Measurements from ENCODE around the gene MEGF8. TPM values are rescaled to one million over a fixed set of nuclear protein-coding genes. Genes with fewer than 3 reads are reported as not detected.

MEGF8 gene
- total and polyA plus RNA-seq, 4 donors, result 1.2 to 13.7 (median 9.4) TPM

DNA sequence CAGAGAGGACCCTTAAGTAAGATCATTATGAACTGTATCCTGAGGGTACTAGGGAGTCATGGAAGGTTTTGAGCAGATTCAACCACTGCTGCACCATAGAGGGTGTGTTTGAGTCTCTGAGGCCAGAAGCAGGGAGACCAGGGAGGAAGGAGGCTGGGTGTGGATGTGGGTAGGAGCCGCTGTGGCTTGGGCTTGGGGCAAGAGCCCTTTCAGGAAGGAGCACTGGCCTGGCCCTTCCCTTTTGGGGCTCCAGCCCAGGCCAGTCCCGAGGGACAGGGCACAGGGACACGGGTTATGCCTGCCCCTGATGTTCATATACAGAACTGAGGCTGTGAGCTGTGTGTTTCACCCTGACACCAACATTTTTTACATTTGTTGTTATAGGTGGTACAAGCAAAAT is 49.2 kb upstream of the MEGF8 start:
- Histone ChIP-seq H3K9me3 (ENCODE audit: control insufficient read depth in 4 of 4, low read length in 3 of 4) (no peaks in the 10 kb centered on the region), H3K27ac (ENCODE audit: low read depth in 1 of 2, low read length in 2 of 2) (no peak overlapping the region), H3K27me3 (ENCODE audit: control insufficient read depth in 4 of 4, insufficient read depth in 4 of 4, low read length in 3 of 4) (no peaks in the 10 kb centered on the region), H3K9ac (ENCODE audit: low read depth in 1 of 2, low read length in 2 of 2) (no peak overlapping the region), H3K4me1 (ENCODE audit: control insufficient read depth in 4 of 4, insufficient read depth in 4 of 4, low read length in 3 of 4) (peaks cover 23 to 59% (median 39%) of the 10 kb centered on the region in 4 donors), H3K36me3 (ENCODE audit: control insufficient read depth in 4 of 4, insufficient read depth in 3 of 4, low read depth in 1 of 4, low read length in 3 of 4) (peaks cover 5 to 21% (median 12%) of the 10 kb centered on the region in 4 donors), H3K4me3 (ENCODE audit: low read depth in 1 of 3, low read length in 3 of 3) (no peak overlapping the region)
- DNase-seq (ENCODE audit: low spot score), result no peak
- 80% methylated on average over 3 of the region's 3 CpGs for WGBS
- TF ChIP-seq NR2F2 (IDR thresholded peaks at IDR 0.05) (no peak), REST (IDR thresholded peaks at IDR 0.05) (no peak), FOXA2 (IDR thresholded peaks at IDR 0.05) (no peak), CTCF (IDR thresholded peaks at IDR 0.05; ENCODE audit: low read depth, low read length, missing input control) (no peak), ZBTB33 (IDR thresholded peaks at IDR 0.05) (no peak), JUND (IDR thresholded peaks at IDR 0.05) (no peak)
- TF ChIP-seq, protein P1, sequence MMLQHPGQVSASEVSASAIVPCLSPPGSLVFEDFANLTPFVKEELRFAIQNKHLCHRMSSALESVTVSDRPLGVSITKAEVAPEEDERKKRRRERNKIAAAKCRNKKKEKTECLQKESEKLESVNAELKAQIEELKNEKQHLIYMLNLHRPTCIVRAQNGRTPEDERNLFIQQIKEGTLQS (IDR thresholded peaks at IDR 0.05), result no peak

DNA sequence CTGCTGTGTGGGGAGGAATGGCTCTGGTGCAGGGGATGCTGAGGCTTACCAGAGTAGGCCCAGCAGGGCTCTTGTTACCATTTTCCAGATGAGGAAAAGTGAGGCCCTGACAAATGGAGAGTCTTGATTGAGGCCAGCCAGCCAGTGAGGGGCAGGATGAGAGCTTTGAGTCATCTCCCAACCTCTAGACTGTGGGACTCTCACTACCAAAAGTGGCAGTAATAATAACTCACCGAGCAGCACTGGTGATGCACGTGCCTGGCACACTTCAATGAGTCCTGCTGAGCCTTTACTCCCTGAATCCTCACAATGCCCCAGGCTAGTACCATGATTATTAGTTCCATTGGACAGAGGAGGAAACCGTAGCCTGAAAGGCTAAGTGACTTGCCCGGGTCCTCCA is 48.6 kb upstream of the MEGF8 start:
- 92% methylated on average over 4 of the region's 4 CpGs for WGBS
- Histone ChIP-seq H3K27me3 (ENCODE audit: control insufficient read depth in 4 of 4, insufficient read depth in 4 of 4, low read length in 3 of 4) (no peaks in the 10 kb centered on the region), H3K36me3 (ENCODE audit: control insufficient read depth in 4 of 4, insufficient read depth in 3 of 4, low read depth in 1 of 4, low read length in 3 of 4) (peaks cover 5 to 21% (median 12%) of the 10 kb centered on the region in 4 donors), H3K4me3 (ENCODE audit: low read depth in 1 of 3, low read length in 3 of 3) (no peak overlapping the region), H3K4me1 (ENCODE audit: control insufficient read depth in 4 of 4, insufficient read depth in 4 of 4, low read length in 3 of 4) (peaks cover 22 to 56% (median 39%) of the 10 kb centered on the region in 4 donors), H3K9ac (ENCODE audit: low read depth in 1 of 2, low read length in 2 of 2) (no peak overlapping the region), H3K27ac (ENCODE audit: low read depth in 1 of 2, low read length in 2 of 2) (no peak overlapping the region), H3K9me3 (ENCODE audit: control insufficient read depth in 4 of 4, low read length in 3 of 4) (no peaks in the 10 kb centered on the region)
- TF ChIP-seq SP1 (IDR thresholded peaks at IDR 0.05), result no peak
- TF ChIP-seq FOXA1 (IDR thresholded peaks at IDR 0.05), result no peak
- TF ChIP-seq REST (IDR thresholded peaks at IDR 0.05), result no peak
- TF ChIP-seq NR2F2 (IDR thresholded peaks at IDR 0.05), result no peak
- no peak for TF ChIP-seq JUND (IDR thresholded peaks at IDR 0.05)
- TF ChIP-seq, protein P1 (IDR thresholded peaks at IDR 0.05), result no peak
- no peak for TF ChIP-seq TAF1 (conservative IDR thresholded peaks at IDR 0.05)
- TF ChIP-seq, protein P2, sequence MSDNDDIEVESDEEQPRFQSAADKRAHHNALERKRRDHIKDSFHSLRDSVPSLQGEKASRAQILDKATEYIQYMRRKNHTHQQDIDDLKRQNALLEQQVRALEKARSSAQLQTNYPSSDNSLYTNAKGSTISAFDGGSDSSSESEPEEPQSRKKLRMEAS (IDR thresholded peaks at IDR 0.05), result no peak
- no peak for DNase-seq (ENCODE audit: low spot score)

Data from liver (tissue), 9 donors.